ENCODE measurements around the gene NEUROG2.

The NEUROG2 gene

DNA sequence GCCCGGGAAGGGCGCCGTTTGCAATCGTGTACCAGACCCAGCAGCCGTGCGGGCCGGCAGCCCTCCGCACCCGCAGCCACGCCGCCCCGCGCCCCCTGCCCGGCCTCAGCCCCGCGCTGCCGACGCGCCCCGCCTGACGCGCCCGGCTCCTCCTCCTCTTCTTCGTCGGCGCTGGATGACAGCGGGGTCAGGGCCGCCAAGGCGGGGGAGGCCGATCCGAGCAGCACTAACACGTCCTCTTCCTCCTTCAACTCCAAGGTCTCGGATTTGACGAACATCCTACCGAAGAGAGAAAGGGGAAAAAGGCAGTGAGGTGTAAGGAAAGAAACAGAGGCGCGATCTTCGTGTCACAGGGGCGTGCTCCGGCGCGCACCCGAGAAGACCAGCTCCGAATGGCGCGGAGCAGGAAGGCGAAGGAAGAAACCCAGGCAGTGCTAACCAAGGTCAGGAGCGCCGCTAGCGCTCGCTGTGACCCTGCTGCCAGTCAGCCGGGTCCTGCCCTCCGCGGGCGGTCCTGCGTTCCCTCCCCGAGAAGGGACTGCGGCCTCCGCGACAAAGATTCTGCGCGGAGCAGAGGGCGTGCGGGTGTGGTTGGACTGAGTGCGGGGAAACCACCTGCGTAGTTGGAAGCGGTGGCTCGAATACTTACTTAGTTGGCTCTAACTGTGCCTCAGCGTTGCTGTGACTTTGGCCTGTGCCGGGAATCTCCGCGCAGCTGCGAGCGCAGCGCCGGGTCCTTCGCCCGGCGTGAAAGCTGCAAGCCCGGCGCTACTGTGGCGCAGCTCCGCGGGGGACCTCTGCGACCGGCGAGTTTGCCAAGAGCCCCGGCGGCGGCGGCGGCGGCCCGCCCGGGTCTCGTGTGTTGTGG, 548 bp downstream of the NEUROG2 start:
- no peaks in the 10 kb centered on the region for H3K9me3 ChIP-seq (ENCODE audit: insufficient read depth, low read length)
- no peak overlapping the region for H3K27ac ChIP-seq (ENCODE audit: low read length)
- H3K79me2 ChIP-seq (ENCODE audit: low read length): no peaks in the 10 kb centered on the region
- H3K36me3 ChIP-seq (replicated peaks; ENCODE audit: low read depth, low read length): no peaks in the 10 kb centered on the region
- peak overlapping the region; percentile 95 for H3K4me2 ChIP-seq (ENCODE audit: low read length)
- H2AFZ ChIP-seq (ENCODE audit: low read depth, low read length): peak overlapping the region; percentile 97
- no peak for TF ChIP-seq CTCF (IDR thresholded peaks at IDR 0.05; ENCODE audit: low read depth, low read length)
- no peak for TF ChIP-seq EZH2phosphoT487 (IDR thresholded peaks at IDR 0.05; ENCODE audit: low read depth)
- peaks cover 22% of the 10 kb centered on the region for H3K4me1 ChIP-seq (ENCODE audit: low read length)
- H3K4me3 ChIP-seq (ENCODE audit: low read length): peak overlapping the region; percentile 95
- peaks cover 63% of the 10 kb centered on the region for H3K27me3 ChIP-seq (ENCODE audit: low read depth, low read length)
- peak overlapping the region; percentile 62 for H3K9ac ChIP-seq (ENCODE audit: low read length)
- H4K20me1 ChIP-seq (ENCODE audit: insufficient read depth, low read length): no peaks in the 10 kb centered on the region

GRCh38 chr4:112514647-112515197, 1.3 kb downstream of the NEUROG2 start:
- TF ChIP-seq CTCF (IDR thresholded peaks at IDR 0.05; ENCODE audit: low read depth, low read length) (peak; percentile 13; the same call in 1 of the 2 replicates), EZH2phosphoT487 (IDR thresholded peaks at IDR 0.05; ENCODE audit: low read depth) (no peak)
- H4K20me1 ChIP-seq (ENCODE audit: insufficient read depth, low read length): no peaks in the 10 kb centered on the region
- no peak overlapping the region for H3K27ac ChIP-seq (ENCODE audit: low read length)
- no peaks in the 10 kb centered on the region for H3K79me2 ChIP-seq (ENCODE audit: low read length)
- H2AFZ ChIP-seq (ENCODE audit: low read depth, low read length): peak overlapping the region; percentile 97
- no peaks in the 10 kb centered on the region for H3K9me3 ChIP-seq (ENCODE audit: insufficient read depth, low read length)
- H3K27me3 ChIP-seq (ENCODE audit: low read depth, low read length): peaks cover 56% of the 10 kb centered on the region
- peak overlapping the region; percentile 62 for H3K9ac ChIP-seq (ENCODE audit: low read length)
- H3K4me2 ChIP-seq (ENCODE audit: low read length): peak overlapping the region; percentile 95
- no peaks in the 10 kb centered on the region for H3K36me3 ChIP-seq (replicated peaks; ENCODE audit: low read depth, low read length)
- peak overlapping the region; percentile 95 for H3K4me3 ChIP-seq (ENCODE audit: low read length)
- H3K4me1 ChIP-seq (ENCODE audit: low read length): peaks cover 21% of the 10 kb centered on the region

GRCh38 chr4:112513971-112514646, 1.9 kb downstream of the NEUROG2 start:
- H3K9ac ChIP-seq (ENCODE audit: low read length): no peak overlapping the region
- H3K4me2 ChIP-seq (ENCODE audit: low read length): peak overlapping the region; percentile 95
- no peak for TF ChIP-seq EZH2phosphoT487 (IDR thresholded peaks at IDR 0.05; ENCODE audit: low read depth)
- TF ChIP-seq CTCF (IDR thresholded peaks at IDR 0.05; ENCODE audit: low read depth, low read length): no peak
- H3K9me3 ChIP-seq (ENCODE audit: insufficient read depth, low read length): no peaks in the 10 kb centered on the region
- H3K4me1 ChIP-seq (ENCODE audit: low read length): peaks cover 21% of the 10 kb centered on the region
- no peaks in the 10 kb centered on the region for H3K36me3 ChIP-seq (replicated peaks; ENCODE audit: low read depth, low read length)
- H3K27ac ChIP-seq (ENCODE audit: low read length): no peak overlapping the region
- H4K20me1 ChIP-seq (ENCODE audit: insufficient read depth, low read length): no peaks in the 10 kb centered on the region
- 0 out of 2 replicates have a peak overlapping the region, but pooled peaks have one; percentile 34 for H2AFZ ChIP-seq (ENCODE audit: low read depth, low read length)
- no peaks in the 10 kb centered on the region for H3K79me2 ChIP-seq (ENCODE audit: low read length)
- peaks cover 50% of the 10 kb centered on the region for H3K27me3 ChIP-seq (ENCODE audit: low read depth, low read length)
- H3K4me3 ChIP-seq (ENCODE audit: low read length): peak overlapping the region; percentile 95

GRCh38 chr4:112511803-112512118, 4.2 kb downstream of the NEUROG2 start:
- Histone ChIP-seq H2AFZ (ENCODE audit: low read depth, low read length) (no peak overlapping the region), H3K4me1 (ENCODE audit: low read length) (peaks cover 7% of the 10 kb centered on the region; the same call in 1 of the 2 replicates), H3K9ac (ENCODE audit: low read length) (no peak overlapping the region), H3K4me3 (ENCODE audit: low read length) (no peak overlapping the region), H3K9me3 (ENCODE audit: insufficient read depth, low read length) (no peaks in the 10 kb centered on the region), H3K27me3 (ENCODE audit: low read depth, low read length) (peaks cover 35% of the 10 kb centered on the region), H3K36me3 (replicated peaks; ENCODE audit: low read depth, low read length) (no peaks in the 10 kb centered on the region), H3K79me2 (ENCODE audit: low read length) (no peaks in the 10 kb centered on the region), H4K20me1 (ENCODE audit: insufficient read depth, low read length) (no peaks in the 10 kb centered on the region), H3K4me2 (ENCODE audit: low read length) (no peak overlapping the region), H3K27ac (ENCODE audit: low read length) (no peak overlapping the region)
- TF ChIP-seq EZH2phosphoT487 (IDR thresholded peaks at IDR 0.05; ENCODE audit: low read depth) (no peak), CTCF (IDR thresholded peaks at IDR 0.05; ENCODE audit: low read depth, low read length) (no peak)
